ENCODE measurements around the gene MYOM3. TPM values are rescaled to one million over a fixed set of nuclear protein-coding genes. Genes with fewer than 3 reads are reported as not detected.

Gene MYOM3
- total and polyA plus RNA-seq, 8 donors, result 0.06 to 0.52 (median 0.27) TPM; not detected in 1

- H3K4me1 ChIP-seq, result no peaks in the 10 kb centered on the region
- ATAC-seq, result no peak
- DNase-seq, result no peak
Observed at GRCh38 chr1:24098943-24099638, 12.8 kb downstream of the MYOM3 start.

GRCh38 chr1:24098102-24098501, 13.8 kb downstream of the MYOM3 start:
- H3K9me3 ChIP-seq, result no peaks in the 10 kb centered on the region
- no peak overlapping the region for H3K4me3 ChIP-seq
- no peak overlapping the region for H3K27ac ChIP-seq
- peaks cover 0 to 12% of the 10 kb centered on the region in 2 donors for H3K27me3 ChIP-seq
- no peaks in the 10 kb centered on the region for H3K4me1 ChIP-seq
- H3K36me3 ChIP-seq, result no peaks in the 10 kb centered on the region
- TF ChIP-seq CTCF (IDR thresholded peaks at IDR 0.05), result no peak
- ATAC-seq (no peak), DNase-seq (no peak)
- intact Hi-C loops (cut with DNase I), result no loop called here

More at GRCh38 chr1:24098943-24099638, 12.8 kb downstream of the MYOM3 start:
- intact Hi-C loops (cut with DNase I), result no loop called here
- no peak overlapping the region for H3K4me3 ChIP-seq
- peaks cover 0 to 11% of the 10 kb centered on the region in 2 donors for H3K27me3 ChIP-seq
- H3K36me3 ChIP-seq, result no peaks in the 10 kb centered on the region
- H3K9me3 ChIP-seq, result no peaks in the 10 kb centered on the region
- H3K27ac ChIP-seq, result no peak overlapping the region
- TF ChIP-seq CTCF (IDR thresholded peaks at IDR 0.05), result no peak

GRCh38 chr1:24097663-24098062, 14.3 kb downstream of the MYOM3 start:
- DNase-seq (no peak), ATAC-seq (no peak)
- intact Hi-C loops (cut with DNase I), result no loop called here
- Histone ChIP-seq H3K4me3 (no peak overlapping the region), H3K9me3 (no peaks in the 10 kb centered on the region), H3K4me1 (no peaks in the 10 kb centered on the region), H3K27me3 (peaks cover 0 to 12% of the 10 kb centered on the region in 2 donors), H3K36me3 (no peaks in the 10 kb centered on the region), H3K27ac (no peak overlapping the region)
- no peak for TF ChIP-seq CTCF (IDR thresholded peaks at IDR 0.05)

- ATAC-seq (no peak), DNase-seq (no peak)
- intact Hi-C loops (cut with DNase I), result no loop called here
- H3K4me3 ChIP-seq, result no peak overlapping the region
- H3K27me3 ChIP-seq, result peaks cover 0 to 12% of the 10 kb centered on the region in 2 donors
- no peak for TF ChIP-seq CTCF (IDR thresholded peaks at IDR 0.05)
- H3K27ac ChIP-seq, result no peak overlapping the region
- H3K36me3 ChIP-seq, result no peaks in the 10 kb centered on the region
- H3K9me3 ChIP-seq, result no peaks in the 10 kb centered on the region
- H3K4me1 ChIP-seq, result no peaks in the 10 kb centered on the region
Observed at GRCh38 chr1:24096739-24097103, 15.2 kb downstream of the MYOM3 start.

- Histone ChIP-seq H3K9me3 (no peaks in the 10 kb centered on the region), H3K4me1 (no peaks in the 10 kb centered on the region), H3K27me3 (peaks cover 0 to 12% of the 10 kb centered on the region in 2 donors), H3K36me3 (no peaks in the 10 kb centered on the region), H3K27ac (no peak overlapping the region), H3K4me3 (no peak overlapping the region)
- no peak for DNase-seq
- no peak for ATAC-seq
- TF ChIP-seq CTCF (IDR thresholded peaks at IDR 0.05), result no peak
- intact Hi-C loops (cut with DNase I), result no loop called here
Observed at GRCh38 chr1:24096009-24096738, 15.8 kb downstream of the MYOM3 start.
